ENCODE results near the gene SNX21.

Gene SNX21

GRCh38 chr20:45890985-45891983 lies 57.7 kb downstream of the SNX21 start, which contains the start of the genes CTSA and NEURL2:
Gene CTSA (plus strand): TSS chr20:45891335. CDS start chr20:45891569, 234 bp downstream.
Gene NEURL2 (minus strand): TSS chr20:45891208. CDS start chr20:45890991, 217 bp downstream.
- peak within 1 kb of the TSS; percentile 80 for H3K4me3 ChIP-seq (ENCODE audit: low read depth, low read length)
- no peak for TF ChIP-seq CTCF (IDR thresholded peaks at IDR 0.05; ENCODE audit: low read depth, low read length)
- peak; percentile 90 for DNase-seq (ENCODE audit: low read depth, low spot score)
- in situ Hi-C loops (cut with HindIII; ENCODE audit: low sequenced_read_pairs) = no loop called here

- TF ChIP-seq CTCF (IDR thresholded peaks at IDR 0.05; ENCODE audit: low read depth, low read length) = peak; percentile 33
- peak overlapping the region; percentile 80 for H3K4me3 ChIP-seq (ENCODE audit: low read depth, low read length)
- in situ Hi-C loops (cut with HindIII; ENCODE audit: low sequenced_read_pairs) = no loop called here
- no peak for DNase-seq (ENCODE audit: low read depth, low spot score)
These were observed 58.6 kb downstream of the SNX21 start for GRCh38 chr20:45892049-45892825.
